UCSD-AML1 (cell line): Measurements from ENCODE around the gene SPHK2.
A peak's percentile ranks its signal among the peaks of the same experiment; 100 is the strongest.
"Not testable (repeated sequence)": the region's sequence is repeated elsewhere in the genome, so short reads cannot be mapped to it uniquely, and the experiment has no call there.

ENCODE experiments used
- DNase-seq: peaks from one replicate; lab custom pipeline; 2025; ENCODE audit not compliant: unreplicated experiment; lab: John Stamatoyannopoulos, UW

SPHK2 gene

GRCh38 chr19:48624067-48624594 lies 4.8 kb downstream of the SPHK2 start:
- DNase-seq, result peak; percentile 90

GRCh38 chr19:48624791-48625723 lies 5.8 kb downstream of the SPHK2 start:
- DNase-seq, result no peak

GRCh38 chr19:48625891-48626327 lies 6.6 kb downstream of the SPHK2 start:
- DNase-seq, result no peak

GRCh38 chr19:48627201-48627864 lies 8.0 kb downstream of the SPHK2 start:
- no peak for DNase-seq

- no peak for DNase-seq
These were observed 8.6 kb downstream of the SPHK2 start for GRCh38 chr19:48627865-48628314.

GRCh38 chr19:48628486-48629296 lies 9.4 kb downstream of the SPHK2 start:
- DNase-seq, result no peak

- no peak for DNase-seq
These were observed 9.9 kb downstream of the SPHK2 start for GRCh38 chr19:48629297-48629598.

GRCh38 chr19:48629599-48630295 lies 10.4 kb downstream of the SPHK2 start:
- DNase-seq, result no peak

GRCh38 chr19:48630296-48631063 lies 11.2 kb downstream of the SPHK2 start:
- DNase-seq, result peak; percentile 51

- no peak for DNase-seq
These were observed 11.9 kb downstream of the SPHK2 start for GRCh38 chr19:48631225-48631624.

GRCh38 chr19:48632286-48632685 lies 13.0 kb downstream of the SPHK2 start:
- DNase-seq, result not testable (repeated sequence)

- peak; percentile 24 for DNase-seq
These were observed 13.4 kb downstream of the SPHK2 start for GRCh38 chr19:48632692-48633147.

- no peak for DNase-seq
These were observed 14.1 kb downstream of the SPHK2 start for GRCh38 chr19:48633148-48634035.

GRCh38 chr19:48634036-48634342 lies 14.7 kb downstream of the SPHK2 start:
- DNase-seq, result no peak

- DNase-seq, result peak; percentile 97
These were observed 15.3 kb downstream of the SPHK2 start for GRCh38 chr19:48634424-48635262.

GRCh38 chr19:48635263-48635965 lies 16.1 kb downstream of the SPHK2 start:
- DNase-seq, result peak; percentile 82
